GM23338 (cell line): ENCODE results near the gene OXCT2.
"Not testable (repeated sequence)": the region's sequence is repeated elsewhere in the genome, so short reads cannot be mapped to it uniquely, and the experiment has no call there.

ENCODE experiments used
- CREB1 ChIP-seq: fragments of 250-450 bp; sonication (Bioruptor Pico); IDR thresholded peaks from 2 replicates; pipeline ENCODE4 v1.5.0; 2020; ENCODE audit warnings: low read depth, mild to moderate bottlenecking, moderate library complexity
- CTCF ChIP-seq, 2 experiments: fragments of 200-600 bp in 1 of 2; sonication (generic) in 1 of 2; conservative IDR thresholded peaks; 2 replicates each; pipeline versions ENCODE4 v1.5.1 to v1.6.1; 2016 to 2017; ENCODE audit warnings: antibody characterized with exemption in 2 of 2, low read depth in 2 of 2, mild to moderate bottlenecking in 2 of 2, moderate library complexity in 1 of 2
- EZH2 ChIP-seq: fragments of 200-600 bp; sonication (generic); IDR thresholded peaks from one replicate; pipeline ENCODE4 v1.8.0; 2017; ENCODE audit warnings: antibody characterized with exemption, mild to moderate bottlenecking, low read depth; ENCODE audit not compliant: unreplicated experiment
- JUNB ChIP-seq: IDR thresholded peaks from one replicate; pipeline ENCODE4 v1.6.1; 2016; ENCODE audit warnings: antibody characterized with exemption; ENCODE audit not compliant: unreplicated experiment
- POLR2AphosphoS5 ChIP-seq: IDR thresholded peaks from 2 replicates; pipeline ENCODE4 v1.6.1; 2016; ENCODE audit warnings: antibody characterized with exemption, low read depth
- REST ChIP-seq: IDR thresholded peaks from one replicate; pipeline ENCODE4 v1.6.1; 2018; ENCODE audit warnings: antibody characterized with exemption; ENCODE audit not compliant: unreplicated experiment

GRCh38 chr1:39777896-39778295 lies 6.7 kb upstream of the OXCT2 start:
- TF ChIP-seq CTCF (conservative IDR thresholded peaks at IDR 0.05; ENCODE audit: low read depth in 2 of 2); JUNB; POLR2AphosphoS5; REST; EZH2; CREB1 (CRISPR knock-in tag): not testable (repeated sequence)
